ENCODE results near the gene DUSP14. TPM values are rescaled to one million over a fixed set of nuclear protein-coding genes. Genes with fewer than 3 reads are reported as not detected.
"Not testable (repeated sequence)": the region's sequence is repeated elsewhere in the genome, so short reads cannot be mapped to it uniquely, and the experiment has no call there.

The DUSP14 gene
- total RNA-seq, 3 donors from 2014 or later: 18.7 to 32.8 (median 24.6) TPM

GRCh38 chr17:37450112-37450511 is 39.6 kb upstream of the DUSP14 start:
- H3K4me3 ChIP-seq: no peak overlapping the region
- DNase-seq (ENCODE audit: low spot score in 2 of 2): peak in 1 of 2 donors; percentile 71
- TF ChIP-seq CTCF (IDR thresholded peaks at IDR 0.05) (no peak), POLR2AphosphoS5 (IDR thresholded peaks at IDR 0.05) (peak in 1 of 3 donors; percentile 56)
- H3K9me3 ChIP-seq: no peaks in the 10 kb centered on the region
- no peaks in the 10 kb centered on the region for H3K36me3 ChIP-seq
- no peaks in the 10 kb centered on the region for H3K27me3 ChIP-seq
- intact Hi-C loops (cut with DNase I; ENCODE audit: low total_unique reads): no loop called here
- H3K4me1 ChIP-seq: peaks cover 0 to 6% of the 10 kb centered on the region in 2 donors
- peak overlapping the region; percentile 73 to 79 for H3K27ac ChIP-seq

GRCh38 chr17:37457801-37458200 is 31.9 kb upstream of the DUSP14 start:
- H3K4me1 ChIP-seq; H3K9me3 ChIP-seq; DNase-seq (ENCODE audit: low spot score in 2 of 2); intact Hi-C loops (cut with DNase I; ENCODE audit: low total_unique reads); H3K36me3 ChIP-seq; H3K27me3 ChIP-seq; H3K4me3 ChIP-seq; H3K27ac ChIP-seq: not testable (repeated sequence)

GRCh38 chr17:37458805-37459204 is 30.9 kb upstream of the DUSP14 start:
- no peak for DNase-seq (ENCODE audit: low spot score in 2 of 2)
- Histone ChIP-seq H3K36me3 (no peaks in the 10 kb centered on the region), H3K27me3 (no peaks in the 10 kb centered on the region), H3K9me3 (no peaks in the 10 kb centered on the region), H3K4me1 (no peaks in the 10 kb centered on the region), H3K27ac (no peak overlapping the region), H3K4me3 (no peak overlapping the region)
- intact Hi-C loops (cut with DNase I; ENCODE audit: low total_unique reads): no loop called here
- TF ChIP-seq POLR2AphosphoS5 (IDR thresholded peaks at IDR 0.05): no peak
- TF ChIP-seq POLR2A (IDR thresholded peaks at IDR 0.05): no peak

GRCh38 chr17:37461668-37462067 is 28.0 kb upstream of the DUSP14 start:
- Histone ChIP-seq H3K27me3 (no peaks in the 10 kb centered on the region), H3K36me3 (no peaks in the 10 kb centered on the region), H3K4me1 (no peaks in the 10 kb centered on the region), H3K27ac (no peak overlapping the region), H3K4me3 (no peak overlapping the region), H3K9me3 (no peaks in the 10 kb centered on the region)
- DNase-seq (ENCODE audit: low spot score in 2 of 2): no peak
- no peak for TF ChIP-seq POLR2A (IDR thresholded peaks at IDR 0.05)
- TF ChIP-seq CTCF (IDR thresholded peaks at IDR 0.05): no peak
- no peak for TF ChIP-seq POLR2AphosphoS5 (IDR thresholded peaks at IDR 0.05)
- intact Hi-C loops (cut with DNase I; ENCODE audit: low total_unique reads): no loop called here

- Histone ChIP-seq H3K4me3 (no peak overlapping the region), H3K27ac (no peak overlapping the region), H3K9me3 (no peaks in the 10 kb centered on the region), H3K27me3 (no peaks in the 10 kb centered on the region), H3K36me3 (no peaks in the 10 kb centered on the region), H3K4me1 (no peaks in the 10 kb centered on the region)
- no peak for DNase-seq (ENCODE audit: low spot score in 2 of 2)
- intact Hi-C loops (cut with DNase I; ENCODE audit: low total_unique reads): no loop called here
- TF ChIP-seq POLR2AphosphoS5 (IDR thresholded peaks at IDR 0.05) (no peak), POLR2A (IDR thresholded peaks at IDR 0.05) (no peak), CTCF (IDR thresholded peaks at IDR 0.05) (no peak)
Measured at GRCh38 chr17:37462492-37462891, 27.2 kb upstream of the DUSP14 start.

- Histone ChIP-seq H3K4me3 (no peak overlapping the region), H3K4me1 (no peaks in the 10 kb centered on the region), H3K27ac (no peak overlapping the region), H3K9me3 (no peaks in the 10 kb centered on the region), H3K36me3 (no peaks in the 10 kb centered on the region), H3K27me3 (no peaks in the 10 kb centered on the region)
- intact Hi-C loops (cut with DNase I; ENCODE audit: low total_unique reads): no loop called here
- TF ChIP-seq CTCF (IDR thresholded peaks at IDR 0.05) (no peak), POLR2AphosphoS5 (IDR thresholded peaks at IDR 0.05) (no peak), POLR2A (IDR thresholded peaks at IDR 0.05) (no peak)
- no peak for DNase-seq (ENCODE audit: low spot score in 2 of 2)
Measured at GRCh38 chr17:37463039-37463438, 26.7 kb upstream of the DUSP14 start.
